TTC549 (cell line): Measurements from ENCODE around the gene FAM83C.

Experiments used
- FAIRE-seq: peaks from 2 replicates; lab custom pipeline; 2012; peaks lifted over from hg19 to GRCh38; lab: Jason Lieb, UNC

FAM83C gene

DNA sequence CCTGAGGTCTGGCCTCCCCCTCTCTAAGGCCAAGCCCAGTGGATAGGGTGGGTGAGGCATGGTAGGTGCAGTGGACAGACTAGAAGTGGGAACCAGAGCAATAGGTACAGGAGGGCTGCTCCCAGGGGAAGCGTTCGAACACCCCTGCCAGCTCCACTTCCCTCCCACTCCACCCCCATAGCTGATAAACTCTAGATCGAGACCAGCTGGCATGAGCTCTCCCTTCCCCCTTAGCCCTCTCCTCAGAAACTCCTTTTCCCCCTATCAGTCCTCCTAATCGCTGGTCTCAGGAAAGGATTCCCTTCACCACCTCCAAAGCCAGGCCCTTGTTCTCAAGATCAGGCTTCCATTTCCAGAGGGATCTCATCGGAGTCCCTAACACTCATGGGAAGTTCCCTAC is 6.0 kb upstream of the FAM83C start:
- no peak for FAIRE-seq

DNA sequence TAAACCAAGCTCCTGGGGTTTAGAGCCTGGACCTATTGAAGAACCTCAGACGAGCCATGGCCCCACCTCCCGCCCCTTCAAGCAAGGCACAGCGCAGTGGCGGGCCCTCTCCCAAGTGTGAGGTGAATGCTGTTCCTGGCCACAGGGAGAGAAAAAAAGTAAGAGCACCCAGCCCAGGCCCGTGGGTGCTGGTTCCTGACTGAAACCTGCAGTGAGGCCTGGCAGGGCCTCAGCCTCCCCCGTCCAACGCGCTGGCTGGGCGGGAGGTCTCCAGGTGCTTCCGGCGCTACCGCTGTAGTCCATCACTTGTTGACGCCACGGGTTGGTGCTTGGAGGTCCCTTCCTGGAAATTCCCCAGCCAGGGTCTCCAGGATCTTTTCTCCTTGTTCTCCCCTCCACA is 5.5 kb upstream of the FAM83C start:
- no peak for FAIRE-seq

DNA sequence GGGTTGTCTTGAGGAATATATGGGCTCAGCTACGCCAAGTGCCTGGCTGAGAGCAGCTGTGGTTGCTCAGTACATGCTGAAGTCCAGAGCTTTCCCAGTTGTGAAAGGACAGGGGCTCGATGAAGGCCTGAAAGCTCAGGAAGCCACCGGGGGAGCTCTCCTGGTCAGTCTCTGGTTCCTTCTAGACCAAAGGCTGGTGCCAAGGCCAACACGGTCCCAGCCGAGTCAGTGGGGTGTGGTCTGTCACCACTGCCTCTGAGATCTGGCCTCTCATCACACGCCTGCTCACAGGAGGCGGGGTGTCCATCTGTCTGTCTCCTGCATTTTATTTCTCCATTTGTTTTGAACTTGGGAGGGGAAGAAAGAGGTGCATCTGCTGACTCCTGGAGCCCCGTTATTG is 4.9 kb upstream of the FAM83C start:
- FAIRE-seq, result no peak

DNA sequence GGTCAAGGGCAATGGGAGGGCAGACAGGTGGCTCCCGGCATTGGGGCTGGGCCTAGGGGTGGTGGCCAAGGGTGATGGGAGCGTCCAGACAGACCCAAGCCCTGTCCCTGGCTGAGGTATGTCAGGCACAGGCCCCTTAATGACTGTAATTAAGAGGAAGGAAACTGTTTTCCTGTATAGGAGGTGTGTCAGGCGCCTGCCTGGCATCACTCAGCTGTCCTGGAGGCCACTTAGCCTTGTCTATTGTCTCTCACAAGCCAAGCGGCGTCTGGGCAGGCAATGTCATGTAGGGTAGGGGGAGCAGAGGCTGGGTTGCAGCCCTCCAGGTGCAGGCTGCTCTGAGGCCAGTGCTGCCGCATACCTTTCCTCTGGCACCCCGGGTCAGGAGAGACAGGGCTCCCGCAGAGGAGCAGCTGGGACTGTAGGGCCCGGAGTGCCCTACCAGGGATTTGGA is 3.9 kb upstream of the FAM83C start:
- no peak for FAIRE-seq

DNA sequence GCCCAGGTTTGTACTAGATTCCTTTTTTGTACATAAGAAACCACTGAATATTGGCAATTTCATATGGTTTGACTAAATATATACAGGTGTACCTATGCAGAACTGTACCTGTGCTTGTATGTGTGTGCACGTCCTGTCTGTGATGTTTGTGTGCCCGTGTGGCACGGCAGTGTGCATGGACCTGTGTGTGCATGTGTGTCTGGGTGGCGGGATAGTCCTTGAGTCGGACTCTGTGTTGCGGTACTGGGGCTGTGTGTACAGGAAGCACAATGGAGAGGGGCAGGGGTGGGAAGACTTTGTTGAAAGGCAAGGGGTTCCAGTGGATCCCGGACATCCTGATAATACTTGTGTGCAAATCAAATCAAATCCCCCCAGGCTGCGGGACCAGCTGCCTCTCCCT is 3.4 kb upstream of the FAM83C start:
- no peak for FAIRE-seq

DNA sequence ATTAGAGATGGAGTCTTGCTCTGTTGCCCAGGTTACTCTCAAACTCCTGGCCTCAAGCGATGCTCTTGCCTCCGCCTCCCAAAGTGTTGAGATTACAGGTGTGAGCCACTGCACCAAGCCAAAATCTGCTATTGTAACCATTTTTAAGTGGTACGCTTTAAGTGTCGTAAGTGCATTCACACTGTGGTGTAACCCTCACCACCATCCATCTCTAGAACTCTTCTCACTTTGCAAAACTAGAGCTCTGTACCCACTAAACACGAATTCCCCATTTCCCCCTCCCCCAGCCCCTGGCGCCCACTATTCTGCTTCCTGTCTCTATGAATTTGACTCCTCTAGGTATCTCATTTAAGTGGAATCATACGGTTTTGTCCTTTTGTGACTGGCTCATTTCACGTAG is 2.8 kb upstream of the FAM83C start:
- FAIRE-seq, result no peak

DNA sequence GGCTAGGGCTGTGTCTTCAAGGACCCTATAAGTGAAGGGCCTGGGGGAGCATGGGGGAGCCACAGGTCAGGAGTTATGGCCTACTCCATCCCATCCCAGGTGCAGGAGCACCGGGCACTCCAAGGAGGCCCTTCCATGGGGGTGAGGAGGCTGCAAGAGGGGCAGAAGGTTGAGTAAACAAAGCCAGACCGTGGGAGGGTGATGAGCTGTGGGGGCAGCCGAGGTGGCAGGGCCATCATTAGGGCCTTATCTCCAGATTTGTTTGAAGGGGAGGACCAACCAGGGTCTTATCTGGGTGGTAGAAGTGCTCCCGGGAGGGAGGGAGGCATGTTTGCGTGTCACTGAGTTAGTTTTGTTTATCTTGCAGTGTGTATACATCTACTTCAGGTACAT is 2.1 kb upstream of the FAM83C start:
- FAIRE-seq, result no peak

DNA sequence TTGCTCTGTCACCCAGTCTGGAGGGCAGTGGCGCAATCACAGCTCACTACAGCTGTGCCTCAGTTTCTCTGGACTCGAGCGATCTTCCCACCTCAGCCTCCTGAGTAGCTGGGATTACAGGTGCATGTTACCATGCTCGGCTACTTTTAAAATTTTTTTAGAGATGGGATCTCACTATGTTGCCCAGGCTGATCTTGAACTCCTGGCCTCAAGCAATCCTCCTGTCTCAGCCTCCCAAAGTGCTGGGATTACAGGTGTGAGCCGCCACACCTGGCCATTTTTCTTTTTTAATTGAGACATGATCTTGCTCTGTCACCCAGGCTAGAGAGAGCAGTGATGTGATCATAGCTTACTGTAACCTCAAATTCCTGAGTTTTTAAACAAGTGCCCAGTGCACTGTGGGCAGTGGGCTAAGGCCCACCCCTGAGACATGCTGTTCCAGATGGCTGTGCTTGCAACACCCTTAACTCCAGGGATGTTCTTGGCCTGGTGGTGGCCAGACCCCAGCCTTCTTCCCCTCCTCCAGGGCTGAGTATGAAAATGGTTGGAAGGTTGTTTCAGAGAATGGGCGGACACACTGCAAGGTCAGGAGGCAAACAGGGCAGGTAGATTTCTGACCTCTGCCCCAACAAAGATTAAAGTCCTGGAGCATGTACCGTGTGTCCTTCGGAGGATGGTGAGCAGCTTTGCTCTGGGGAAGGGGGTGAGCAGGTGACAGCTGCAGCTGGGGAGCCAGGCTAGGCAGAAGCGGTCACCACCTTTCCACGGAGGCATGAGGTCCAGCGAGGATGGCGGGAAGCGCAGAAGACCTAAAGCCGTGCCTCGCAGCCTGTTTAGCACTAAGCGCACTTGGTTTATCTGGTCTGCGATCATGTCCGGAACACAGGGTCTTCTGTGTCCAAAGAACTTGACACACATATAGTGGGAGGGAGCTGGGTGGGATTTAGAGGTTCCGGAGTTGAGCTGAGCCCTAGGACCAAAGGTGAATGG is 1.4 kb upstream of the FAM83C start:
- no peak for FAIRE-seq

DNA sequence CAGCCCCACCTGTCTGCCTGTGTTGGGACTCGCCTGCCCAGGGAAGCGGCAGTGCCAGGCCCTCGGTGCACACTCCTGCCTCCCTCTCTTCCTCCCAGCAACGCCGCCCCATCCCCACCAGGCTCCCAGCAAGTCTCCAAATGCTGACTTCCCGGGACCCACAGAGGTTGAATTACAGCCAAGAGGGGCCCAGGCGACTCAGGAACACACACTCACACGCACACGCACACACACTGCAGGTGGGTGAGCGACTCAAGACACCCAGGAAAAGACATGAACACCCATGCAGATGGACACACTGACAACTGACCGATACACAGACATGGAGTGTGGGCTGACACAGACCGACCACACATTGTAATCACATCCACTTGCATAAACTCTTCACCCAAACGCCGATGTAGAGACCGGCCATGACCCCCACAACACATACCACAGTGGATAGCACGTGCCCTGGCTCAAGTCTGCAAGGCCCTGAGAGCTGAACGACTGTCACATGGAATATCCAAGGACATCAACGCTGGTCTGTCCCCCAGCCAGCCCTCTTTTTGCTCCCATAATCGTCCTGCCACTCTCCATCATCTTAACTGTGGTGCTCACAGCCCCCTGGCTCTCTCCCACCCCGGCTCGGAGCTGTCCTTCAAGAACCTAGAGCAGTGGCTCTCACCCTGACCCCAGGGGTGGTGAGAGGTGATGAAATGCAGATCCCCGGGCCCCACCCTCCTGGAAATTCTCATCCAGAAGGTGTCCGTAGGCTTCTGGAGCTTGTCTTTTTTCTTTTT is 470 bp upstream of the FAM83C start:
- FAIRE-seq, result no peak

DNA sequence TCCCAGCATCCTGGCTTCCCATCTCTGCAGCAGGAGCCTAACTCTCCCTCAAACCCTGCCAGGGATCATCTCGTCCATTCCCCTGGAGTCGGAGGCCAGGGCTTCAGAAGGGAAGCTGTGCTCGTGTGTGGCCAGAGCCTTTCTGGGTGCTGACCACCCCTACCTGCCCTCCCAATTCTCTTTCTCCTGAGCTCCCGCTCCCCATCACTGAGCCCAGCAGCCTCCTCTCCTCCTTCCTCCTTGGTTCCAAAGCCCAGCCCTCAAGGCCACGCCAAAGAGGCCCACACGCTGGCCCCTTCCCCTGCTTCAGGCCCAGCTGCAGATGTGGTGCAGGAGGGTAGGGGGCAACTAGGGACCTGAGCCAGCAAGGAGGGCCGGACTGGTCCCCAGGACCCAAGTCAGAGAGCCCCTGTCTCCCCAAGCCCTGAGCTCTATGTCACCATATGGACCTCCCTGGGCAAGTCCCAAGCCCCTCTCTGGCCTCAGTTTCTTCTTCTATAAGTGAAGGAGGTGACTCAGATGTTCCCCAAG is 1.3 kb downstream of the FAM83C start:
- FAIRE-seq, result no peak

DNA sequence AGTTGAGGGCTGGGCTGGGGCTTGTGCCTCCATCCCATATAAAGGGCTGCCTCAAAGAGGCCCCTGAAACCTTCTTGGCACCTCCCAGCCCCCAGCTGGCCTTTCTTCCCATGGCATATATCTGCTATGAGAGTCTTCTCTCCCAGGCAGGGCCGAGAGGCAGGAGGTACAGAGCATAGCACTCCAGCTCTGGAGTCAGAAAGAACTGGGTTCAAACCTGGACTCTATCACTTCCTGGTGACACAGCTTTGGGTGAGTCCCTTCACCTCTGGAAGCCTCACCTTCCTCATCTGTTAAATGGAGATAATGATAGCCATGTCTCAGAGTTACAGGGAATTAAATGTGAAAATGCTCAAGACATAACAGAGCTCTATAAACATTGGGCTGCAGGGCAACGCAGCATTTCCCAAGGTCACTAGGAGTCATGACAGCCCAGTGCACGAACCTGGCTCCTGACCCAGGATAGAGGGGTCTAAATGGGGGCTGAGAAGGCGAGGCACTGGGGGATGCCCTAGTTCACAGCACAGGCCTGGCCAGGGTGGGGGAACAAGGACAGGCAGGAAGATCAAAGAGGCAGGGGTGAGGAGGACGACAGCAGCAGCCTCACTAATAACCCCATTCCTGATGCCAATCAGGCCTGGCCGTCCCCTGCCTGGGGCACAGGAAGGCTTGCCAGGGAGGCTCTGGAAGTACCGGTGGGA is 1.9 kb downstream of the FAM83C start:
- no peak for FAIRE-seq

DNA sequence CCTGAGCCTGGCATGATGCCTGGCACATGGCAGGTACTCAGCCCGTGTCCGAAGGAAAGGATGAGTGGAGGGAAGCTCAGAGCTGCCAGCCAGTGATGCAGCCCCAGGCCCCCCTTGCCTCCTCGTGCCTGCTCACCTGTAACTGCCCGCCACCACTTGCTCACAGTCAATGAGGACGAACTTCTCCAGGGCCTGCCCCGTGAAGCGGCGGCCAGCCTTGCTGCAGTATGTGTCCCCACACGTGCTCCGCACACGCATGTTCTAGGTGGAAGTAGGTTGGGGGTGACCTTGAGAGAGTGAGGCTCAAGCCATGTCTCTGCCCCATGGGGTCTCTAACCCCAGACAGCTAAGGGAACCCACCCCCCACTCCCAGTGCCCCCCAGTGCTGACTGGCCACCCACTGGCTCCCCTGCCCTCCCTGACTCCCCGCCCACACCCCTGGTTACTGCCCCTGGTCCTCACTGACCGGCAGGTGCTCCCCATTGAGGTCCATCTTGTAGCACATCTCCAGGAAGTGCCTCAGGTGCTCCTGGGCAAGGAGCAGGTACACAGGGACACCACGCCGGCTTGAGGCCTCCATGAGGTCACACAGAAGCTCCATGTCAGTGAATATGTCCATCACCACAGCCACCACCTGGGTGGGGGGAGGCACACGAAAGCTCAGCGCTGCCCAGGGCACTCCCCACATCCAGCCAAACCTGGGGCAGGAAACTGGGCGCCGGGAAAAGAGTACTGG is 3.7 kb downstream of the FAM83C start:
- no peak for FAIRE-seq

DNA sequence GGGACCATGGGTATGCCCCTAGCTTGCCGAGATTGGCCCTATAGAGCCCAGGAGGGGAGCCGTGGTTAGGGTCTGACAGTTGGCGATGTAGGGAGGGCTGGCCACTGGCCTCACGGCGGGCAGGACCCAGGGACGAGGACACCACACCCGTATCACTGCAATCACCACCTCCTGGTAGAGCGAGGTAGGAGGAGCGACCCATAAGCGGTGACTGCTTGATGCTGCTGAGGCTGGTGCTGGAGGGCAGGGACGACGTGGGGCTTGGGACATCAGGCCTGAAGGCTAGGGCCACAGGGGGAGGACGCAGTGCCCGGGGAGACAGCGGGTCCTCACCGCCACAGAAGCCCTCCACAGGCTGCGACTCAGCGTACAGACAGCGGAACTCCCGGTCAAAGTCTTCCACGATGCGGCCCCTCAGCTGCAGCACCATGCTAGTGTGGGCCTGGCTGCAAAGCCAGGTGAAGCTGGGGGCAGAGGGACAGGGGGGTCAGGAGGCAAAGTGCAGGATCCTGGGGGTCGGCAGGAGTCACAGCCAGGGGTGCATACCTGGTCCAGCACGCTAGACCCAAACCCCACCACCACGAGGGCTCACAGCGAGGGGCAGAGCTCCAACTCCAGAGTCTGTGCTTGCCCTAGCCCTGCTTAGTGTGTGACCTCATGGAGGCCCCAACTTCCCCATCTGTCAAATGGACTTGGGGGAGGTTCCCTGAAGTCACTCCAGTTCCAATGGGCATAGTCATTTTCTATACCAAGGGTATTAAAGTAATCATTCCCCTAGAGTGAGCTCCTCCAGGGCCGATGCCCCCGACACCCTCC is 4.5 kb downstream of the FAM83C start:
- FAIRE-seq, result no peak

DNA sequence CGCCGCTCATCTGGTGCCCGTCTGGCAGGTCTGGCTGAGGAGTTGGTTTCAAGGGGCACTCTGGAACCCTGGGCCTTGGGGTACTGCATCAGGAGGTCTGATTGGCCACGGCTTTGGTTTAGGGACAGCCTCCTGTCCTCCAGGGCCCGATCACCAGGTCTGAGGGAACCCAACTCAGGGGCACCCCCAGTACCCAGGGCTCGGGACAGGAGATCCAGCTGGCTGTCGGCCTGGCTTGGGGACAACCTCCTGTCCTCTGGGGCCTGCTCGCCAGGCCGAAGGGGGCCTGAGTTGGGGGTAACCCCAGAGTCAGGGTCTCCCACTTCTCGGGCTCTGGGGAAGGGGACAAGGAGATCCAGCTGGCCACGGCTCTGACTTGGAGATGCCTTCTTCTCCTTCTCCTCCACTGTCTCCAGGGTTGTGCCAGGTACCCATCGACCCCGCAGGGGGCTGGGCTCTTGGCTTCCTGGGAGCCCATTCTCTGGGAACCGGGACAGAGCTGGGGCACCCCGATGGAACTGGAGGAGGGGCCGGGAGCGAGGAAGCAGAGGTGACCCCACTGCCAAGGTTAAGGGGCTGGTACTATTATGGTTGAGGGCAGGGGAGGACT is 5.2 kb downstream of the FAM83C start:
- no peak for FAIRE-seq

DNA sequence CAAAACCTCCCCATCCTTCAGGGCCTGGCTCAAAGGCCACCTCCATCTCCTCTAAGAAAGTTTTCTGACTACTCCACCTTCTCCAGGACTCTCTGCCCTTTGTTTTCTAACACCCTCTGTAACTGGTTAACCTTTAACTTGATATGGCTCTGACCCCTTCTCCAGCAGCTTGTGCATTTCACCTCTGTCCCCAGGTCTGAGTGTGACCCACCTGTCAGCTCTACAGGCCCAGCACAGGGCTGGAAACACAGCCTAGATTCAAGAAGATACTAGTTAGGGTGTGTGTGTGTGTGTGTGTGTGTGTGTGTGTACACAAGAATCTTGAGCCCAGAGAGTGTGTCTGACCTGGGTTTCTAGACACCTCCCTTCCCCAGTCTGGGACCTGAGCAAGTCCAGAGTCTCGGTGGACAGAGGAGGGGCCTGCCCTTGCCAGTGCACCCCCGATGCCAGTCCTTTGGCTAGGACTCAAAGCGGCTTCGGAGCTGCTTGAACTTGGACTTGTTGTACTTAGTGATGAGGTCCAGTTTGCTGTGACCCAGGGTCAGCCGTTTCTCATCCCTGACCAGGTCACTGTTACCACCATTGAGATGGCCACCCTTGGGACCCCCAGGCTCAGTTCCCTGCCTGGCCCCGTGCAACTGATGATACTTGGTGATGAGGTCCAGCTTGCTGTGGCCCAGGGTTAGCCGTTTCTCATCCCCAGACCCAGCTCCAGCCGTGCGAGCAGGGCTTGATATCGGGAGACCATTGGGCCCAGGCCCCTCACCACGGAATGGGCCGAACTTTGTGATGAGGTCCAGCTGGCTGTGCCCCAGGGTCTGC is 5.9 kb downstream of the FAM83C start:
- FAIRE-seq, result no peak

DNA sequence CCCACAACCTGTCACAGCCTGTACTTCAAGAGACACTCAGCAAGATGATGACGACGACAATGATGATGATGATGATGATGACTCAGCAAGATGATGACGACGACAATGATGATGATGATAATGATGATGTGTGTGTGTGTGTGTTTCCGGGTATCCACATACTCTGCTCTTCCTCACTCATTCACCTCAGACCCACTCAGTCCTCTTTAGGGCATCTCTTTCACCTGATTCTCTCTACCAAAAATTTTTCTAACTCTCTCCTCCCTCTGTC is 6.5 kb downstream of the FAM83C start:
- no peak for FAIRE-seq

DNA sequence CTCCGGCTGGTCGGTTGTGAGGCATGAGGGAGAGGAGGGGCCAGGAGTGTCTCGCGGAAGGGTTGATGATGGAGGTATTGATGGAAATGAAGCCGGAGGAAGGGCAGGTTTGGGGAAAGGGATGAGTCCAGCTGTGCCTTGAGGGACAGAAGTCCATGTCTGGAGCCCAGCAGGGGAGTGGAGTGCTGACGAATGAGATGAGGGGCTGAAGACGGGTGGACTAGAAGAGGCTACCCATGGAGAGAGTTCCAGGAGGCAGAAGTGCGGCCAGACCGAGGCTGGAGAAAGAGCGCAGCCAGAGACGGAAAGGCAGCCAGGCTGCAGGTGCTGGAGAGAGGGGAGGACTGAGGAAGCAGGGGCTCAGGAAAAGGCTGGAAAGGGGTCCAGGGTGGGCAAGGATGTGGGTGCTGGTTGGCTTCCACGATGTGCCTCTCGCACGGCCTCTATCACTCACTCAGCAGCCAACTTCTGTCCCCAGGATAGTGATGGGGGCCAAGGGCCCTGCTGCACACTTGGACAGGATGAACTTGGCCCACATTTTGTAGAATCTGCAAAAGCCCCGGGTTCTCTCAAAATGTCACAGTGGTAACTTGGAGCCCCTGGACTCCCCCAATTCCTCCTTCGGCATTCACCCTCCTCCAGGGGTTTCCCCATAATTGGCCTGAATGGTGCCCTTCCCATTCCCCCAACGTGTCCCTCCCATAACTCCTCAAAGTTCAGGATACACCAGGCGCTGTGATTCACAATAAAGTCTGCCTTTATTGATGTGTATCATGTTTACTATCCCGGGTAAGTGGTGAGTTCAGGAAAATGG is 7.0 kb downstream of the FAM83C start:
- FAIRE-seq, result no peak

DNA sequence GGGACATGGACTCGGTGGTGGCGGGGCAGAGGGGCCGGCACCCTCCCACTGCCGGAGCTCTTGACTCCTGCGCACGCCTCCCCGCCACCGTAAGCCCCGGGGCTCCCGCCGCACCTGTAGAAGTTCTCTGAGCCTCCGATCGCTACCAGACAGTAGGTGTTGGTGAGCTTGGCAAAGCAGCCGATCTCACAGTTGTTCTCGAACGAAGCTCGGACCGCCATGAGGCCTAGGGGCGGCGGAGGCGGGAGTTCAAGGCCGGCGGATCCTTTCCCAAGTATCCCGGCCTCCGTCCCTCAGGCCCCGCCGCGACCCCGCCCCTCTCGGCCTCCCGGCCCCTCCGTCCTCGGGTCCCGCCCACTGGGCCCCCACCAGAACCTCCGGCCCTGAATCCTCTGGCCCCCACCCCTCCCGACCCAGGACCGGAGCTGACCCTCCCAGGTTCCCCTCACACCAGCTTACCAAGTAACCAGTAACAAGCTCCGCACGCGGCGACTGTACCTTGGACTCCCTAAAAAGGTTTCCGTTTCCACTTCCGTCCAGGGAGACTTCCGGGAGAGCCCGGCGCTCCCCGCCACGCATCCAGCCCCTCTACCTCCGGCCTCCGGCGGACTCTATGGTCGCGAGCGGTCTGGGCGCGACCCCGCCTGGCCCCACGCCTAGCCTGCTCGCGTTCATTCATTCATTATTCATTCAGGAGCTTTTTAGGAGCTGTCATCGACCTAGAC is 7.8 kb downstream of the FAM83C start, which contains the start of gene EIF6:
Gene EIF6, minus strand, starts transcription at position 506 of the 725 bp plus-strand sequence. Its CDS starts 285 bp downstream, at position 221.
- no peak for FAIRE-seq
